ENCODE results near the gene DYNAP. TPM values are rescaled to one million over a fixed set of nuclear protein-coding genes. Genes with fewer than 3 reads are reported as not detected.

Gene DYNAP, protein sequence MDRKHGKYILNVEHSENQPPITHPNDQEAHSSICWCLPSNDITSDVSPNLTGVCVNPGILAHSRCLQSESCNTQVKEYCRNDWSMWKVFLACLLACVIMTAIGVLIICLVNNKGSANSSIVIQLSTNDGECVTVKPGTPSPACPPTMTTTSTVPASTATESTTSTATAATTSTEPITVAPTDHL
- not detected in 2 replicates for total RNA-seq

DNA sequence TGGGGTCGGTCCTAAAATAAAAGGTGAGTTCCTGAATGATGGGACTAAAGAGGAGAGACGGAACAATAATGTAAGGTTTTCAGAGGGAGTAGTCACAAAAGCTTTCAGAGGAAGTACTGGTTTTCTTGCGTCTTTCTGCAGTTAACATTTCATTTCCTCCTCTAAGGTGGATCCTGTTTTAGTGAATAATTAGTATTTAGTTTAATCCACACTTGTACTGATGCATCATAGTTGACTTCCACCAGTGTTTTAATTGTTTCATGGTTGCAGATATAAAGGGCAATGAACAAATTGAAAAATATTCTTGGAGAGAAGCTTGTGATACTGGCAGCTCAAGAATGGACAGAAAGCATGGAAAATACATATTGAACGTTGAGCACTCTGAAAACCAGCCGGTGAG lies at the start of gene DYNAP:
TSS of gene DYNAP (plus strand) at position 301 of the 400 bp plus-strand sequence. CDS start at position 339, 38 bp downstream.
- TF ChIP-seq, protein P1, sequence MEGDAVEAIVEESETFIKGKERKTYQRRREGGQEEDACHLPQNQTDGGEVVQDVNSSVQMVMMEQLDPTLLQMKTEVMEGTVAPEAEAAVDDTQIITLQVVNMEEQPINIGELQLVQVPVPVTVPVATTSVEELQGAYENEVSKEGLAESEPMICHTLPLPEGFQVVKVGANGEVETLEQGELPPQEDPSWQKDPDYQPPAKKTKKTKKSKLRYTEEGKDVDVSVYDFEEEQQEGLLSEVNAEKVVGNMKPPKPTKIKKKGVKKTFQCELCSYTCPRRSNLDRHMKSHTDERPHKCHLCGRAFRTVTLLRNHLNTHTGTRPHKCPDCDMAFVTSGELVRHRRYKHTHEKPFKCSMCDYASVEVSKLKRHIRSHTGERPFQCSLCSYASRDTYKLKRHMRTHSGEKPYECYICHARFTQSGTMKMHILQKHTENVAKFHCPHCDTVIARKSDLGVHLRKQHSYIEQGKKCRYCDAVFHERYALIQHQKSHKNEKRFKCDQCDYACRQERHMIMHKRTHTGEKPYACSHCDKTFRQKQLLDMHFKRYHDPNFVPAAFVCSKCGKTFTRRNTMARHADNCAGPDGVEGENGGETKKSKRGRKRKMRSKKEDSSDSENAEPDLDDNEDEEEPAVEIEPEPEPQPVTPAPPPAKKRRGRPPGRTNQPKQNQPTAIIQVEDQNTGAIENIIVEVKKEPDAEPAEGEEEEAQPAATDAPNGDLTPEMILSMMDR (IDR thresholded peaks at IDR 0.05; ENCODE audit: insufficient read depth, low read length, severe bottlenecking) = no peak
- DNase-seq (ENCODE audit: low read depth) (no peak), FAIRE-seq (no peak)
- no peak within 1 kb of the TSS for H3K4me3 ChIP-seq (ENCODE audit: low read depth, low read length)
- H3K36me3 ChIP-seq (ENCODE audit: control insufficient read depth, insufficient read depth, low read length) = no peaks in the 10 kb centered on the region
- H3K27me3 ChIP-seq (ENCODE audit: control insufficient read depth, insufficient read depth, low read length) = no peaks in the 10 kb centered on the region

- no peaks in the 10 kb centered on the region for H3K36me3 ChIP-seq (ENCODE audit: control insufficient read depth, insufficient read depth, low read length)
- peaks cover 1% of the 10 kb centered on the region for H3K27me3 ChIP-seq (ENCODE audit: control insufficient read depth, insufficient read depth, low read length)
- H3K4me3 ChIP-seq (ENCODE audit: low read depth, low read length) = no peak overlapping the region
- FAIRE-seq (no peak), DNase-seq (ENCODE audit: low read depth) (no peak)
- TF ChIP-seq, protein P1 (IDR thresholded peaks at IDR 0.05; ENCODE audit: insufficient read depth, low read length, severe bottlenecking) = no peak
These were observed 39.5 kb upstream of the DYNAP start for GRCh38 chr18:54551590-54551989.

DNA sequence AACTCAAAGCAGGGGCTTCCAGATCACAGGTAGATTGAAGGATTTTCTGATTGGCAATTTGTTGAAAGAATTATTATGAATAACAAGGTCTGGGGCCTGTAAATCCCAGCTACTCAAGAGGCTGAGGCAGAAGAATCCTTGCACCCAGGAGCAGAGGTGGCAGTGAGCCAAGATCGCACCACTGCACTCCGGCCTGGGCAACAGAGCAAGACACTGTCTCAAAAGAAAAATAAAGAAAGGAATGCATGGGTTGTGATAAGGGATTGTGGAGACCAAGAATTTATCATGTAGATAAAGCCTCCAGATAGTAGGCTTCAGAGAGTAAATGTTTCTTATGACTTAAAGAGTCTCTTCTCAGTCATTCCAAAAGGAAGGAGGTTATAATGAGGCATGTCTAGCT lies 35.8 kb upstream of the DYNAP start:
- TF ChIP-seq, protein P1 (IDR thresholded peaks at IDR 0.05; ENCODE audit: insufficient read depth, low read length, severe bottlenecking) = no peak
- Histone ChIP-seq H3K36me3 (ENCODE audit: control insufficient read depth, insufficient read depth, low read length) (no peaks in the 10 kb centered on the region), H3K27me3 (ENCODE audit: control insufficient read depth, insufficient read depth, low read length) (no peaks in the 10 kb centered on the region), H3K4me3 (ENCODE audit: low read depth, low read length) (no peak overlapping the region)
- no peak for DNase-seq (ENCODE audit: low read depth)
- FAIRE-seq = no peak

- FAIRE-seq (no peak), DNase-seq (ENCODE audit: low read depth) (peak; percentile 8)
- H3K27me3 ChIP-seq (ENCODE audit: control insufficient read depth, insufficient read depth, low read length) = no peaks in the 10 kb centered on the region
- H3K36me3 ChIP-seq (ENCODE audit: control insufficient read depth, insufficient read depth, low read length) = no peaks in the 10 kb centered on the region
- TF ChIP-seq, protein P1 (IDR thresholded peaks at IDR 0.05; ENCODE audit: insufficient read depth, low read length, severe bottlenecking) = no peak
- H3K4me3 ChIP-seq (ENCODE audit: low read depth, low read length) = no peak overlapping the region
These were observed 35.0 kb upstream of the DYNAP start for GRCh38 chr18:54555996-54556395.

DNA sequence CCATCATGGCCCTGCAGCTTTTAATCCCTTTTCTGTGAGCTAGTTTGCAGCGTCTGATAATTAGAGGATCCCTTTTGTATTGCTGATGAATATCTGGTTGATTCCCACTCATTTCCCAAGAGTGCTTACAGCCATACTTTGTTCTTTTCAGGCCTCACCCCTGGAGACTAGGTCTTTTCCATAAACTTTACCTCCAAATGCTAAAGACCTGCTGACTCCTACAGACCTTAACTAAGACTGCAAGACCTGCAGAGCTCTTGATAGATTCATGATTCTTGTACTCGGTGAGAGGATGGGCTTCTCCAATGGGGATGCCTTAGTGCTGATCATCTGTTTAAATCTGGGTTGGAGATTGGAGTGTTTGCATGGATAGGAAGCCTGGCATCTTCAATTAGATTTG lies 33.1 kb upstream of the DYNAP start:
- FAIRE-seq (no peak), DNase-seq (ENCODE audit: low read depth) (no peak)
- Histone ChIP-seq H3K36me3 (ENCODE audit: control insufficient read depth, insufficient read depth, low read length) (no peaks in the 10 kb centered on the region), H3K27me3 (ENCODE audit: control insufficient read depth, insufficient read depth, low read length) (no peaks in the 10 kb centered on the region), H3K4me3 (ENCODE audit: low read depth, low read length) (no peak overlapping the region)
- TF ChIP-seq, protein P1 (IDR thresholded peaks at IDR 0.05; ENCODE audit: insufficient read depth, low read length, severe bottlenecking) = no peak

Measured in bronchial epithelial cell (primary cell).